Panc1 (cell line): ENCODE measurements around the gene SF3A1. TPM values are rescaled to one million over a fixed set of nuclear protein-coding genes. Genes with fewer than 3 reads are reported as not detected.

ENCODE experiments used
- ATAC-seq: fragments of 200-7000 bp; cut with Tn5 transposase; 2 replicates; pipeline ENCODE4 v1.9.1; 2020; ENCODE audit warnings: mild to moderate bottlenecking, moderate library complexity
- BruUV-seq: library from RNA; stranded (reverse); fragments of 400-500 nt; replicated peaks from 2 replicates; lab custom pipeline; 2021; lab: Mats Ljungman, UMichigan
- CTCF ChIA-PET: fragments of 300-600 bp; sonication (Branson Sonifier 250); formaldehyde crosslinking; loops from one replicate; lab custom pipeline; 2022; ENCODE audit warnings: antibody characterized with exemption; lab: Charles Lee
- POLR2A ChIA-PET: fragments of 300-600 bp; sonication (Branson Sonifier 250); formaldehyde crosslinking; loops from one replicate; lab custom pipeline; 2022; ENCODE audit warnings: antibody characterized with exemption; lab: Charles Lee
- DNase-seq: peaks from one replicate; pipeline ENCODE4 v3.0.0-alpha.2; 2010; ENCODE audit warnings: low read depth, low spot score
- H3K27ac ChIP-seq: 2 replicates; pipeline ENCODE4 v1.5.1; 2011; ENCODE audit warnings: mild to moderate bottlenecking, low read length, inconsistent platforms
- H3K27me3 ChIP-seq: fragments of 200-500 bp; sonication (Bioruptor generic); 2 replicates; pipeline ENCODE4 v1.6.0; 2014; ENCODE audit warnings: low read length, inconsistent platforms; ENCODE audit not compliant: control insufficient read depth, insufficient read depth
- H3K36me3 ChIP-seq: fragments of 200-500 bp; sonication (Bioruptor generic); 2 replicates; pipeline ENCODE4 v1.5.1; 2014; ENCODE audit warnings: inconsistent platforms, mild to moderate bottlenecking, low read length, moderate library complexity; ENCODE audit not compliant: control insufficient read depth, insufficient read depth
- H3K4me1 ChIP-seq: 2 replicates; pipeline ENCODE4 v1.5.1; 2011; ENCODE audit warnings: inconsistent platforms, mild to moderate bottlenecking, low read length, moderate library complexity; ENCODE audit not compliant: control insufficient read depth, insufficient read depth
- H3K4me3 ChIP-seq, 2 experiments: 2 replicates each; pipeline ENCODE4 v1.5.1; 2011 to 2012; ENCODE audit warnings: low read depth in 2 of 2, low read length in 2 of 2, mild to moderate bottlenecking in 2 of 2, inconsistent platforms in 1 of 2, moderate library complexity in 1 of 2
- H3K9me3 ChIP-seq: fragments of 200-500 bp; sonication (Bioruptor generic); 2 replicates; pipeline ENCODE4 v1.5.1; 2014; ENCODE audit warnings: low read depth, mild to moderate bottlenecking, inconsistent platforms, low read length, moderate library complexity; ENCODE audit not compliant: control insufficient read depth, insufficient read depth
- POLR2AphosphoS5 ChIP-seq: IDR thresholded peaks from 2 replicates; pipeline ENCODE4 v1.6.1; 2012; ENCODE audit warnings: mild to moderate bottlenecking, low read depth, low read length, moderate library complexity
- REST ChIP-seq, 2 experiments: IDR thresholded peaks; 2 replicates each; pipeline ENCODE4 v1.6.1; 2011 to 2012; ENCODE audit warnings: low read depth in 2 of 2, control low read depth in 1 of 2, low read length in 1 of 2, mild to moderate bottlenecking in 1 of 2, moderate library complexity in 1 of 2; ENCODE audit not compliant: insufficient read depth in 1 of 2
- SIN3A ChIP-seq: IDR thresholded peaks from 2 replicates; pipeline ENCODE4 v1.6.1; 2012; ENCODE audit warnings: low read depth, mild to moderate bottlenecking, low read length, moderate library complexity, borderline replicate concordance; ENCODE audit not compliant: insufficient read depth
- TCF7L2 ChIP-seq: IDR thresholded peaks from 2 replicates; pipeline ENCODE4 v1.6.1; 2011; ENCODE audit warnings: mild to moderate bottlenecking, low read depth, low read length, inconsistent platforms
- in situ Hi-C: cut with HindIII; loops from 2 replicates; pipeline ENCODE4 v1.10.0; 2016; ENCODE audit warnings: low sequenced_read_pairs, low pct_unique_long_range_greater_than_20kb
- intact Hi-C: fragments of 100-400 bp; cut with micrococcal nuclease; formaldehyde crosslinking; loops from one replicate; pipeline ENCODE4 v1.10.0; 2022; ENCODE audit not compliant: unreplicated experiment
- total RNA-seq: library from RNA; stranded (reverse); gene quantifications from one replicate; pipeline ENCODE4 v1.2.1, GENCODE V29; 2021; ENCODE audit not compliant: unreplicated experiment
- TF ChIP-seq, protein P1 (sequence below): fragments of 450-650 bp; IDR thresholded peaks from 2 replicates; pipeline ENCODE4 v1.5.1; 2017; ENCODE audit warnings: mild to moderate bottlenecking

SF3A1 gene
- total RNA-seq, 1 experiment from 2014 or later: 176 TPM

DNA sequence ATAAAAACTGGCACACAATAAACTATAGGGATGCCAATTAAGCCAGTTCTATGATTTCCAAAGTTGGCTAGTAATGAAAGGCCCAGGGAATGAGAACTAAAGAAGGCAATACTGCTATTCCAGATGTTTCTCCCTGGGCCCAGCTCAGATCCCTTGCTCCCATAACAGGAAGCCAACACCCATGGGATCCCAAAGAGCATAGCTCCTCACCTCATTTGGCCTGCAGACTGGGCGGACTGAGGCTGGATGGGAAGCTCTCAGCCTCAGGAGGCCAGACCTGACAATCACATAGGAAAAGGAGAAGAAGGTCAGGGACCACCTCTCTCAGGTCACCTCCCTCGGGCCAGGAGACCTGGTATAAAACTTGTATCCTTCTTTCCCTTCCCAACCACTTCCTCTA lies 35.2 kb downstream of the SF3A1 start:
- in situ Hi-C loops: no loop called here
- no peak for DNase-seq
- intact Hi-C loops: no loop called here
- Histone ChIP-seq H3K4me1 (peaks cover 13% of the 10 kb centered on the region), H3K27ac (no peak overlapping the region), H3K9me3 (no peaks in the 10 kb centered on the region), H3K36me3 (no peaks in the 10 kb centered on the region; the same call in 1 of the 2 replicates), H3K4me3 (no peak overlapping the region), H3K27me3 (no peaks in the 10 kb centered on the region)
- CTCF ChIA-PET: no interaction called here
- TF ChIP-seq TCF7L2 (no peak), REST (IDR thresholded peaks at IDR 0.05; ENCODE audit: insufficient read depth in 1 of 2, low read depth in 2 of 2, low read length in 1 of 2) (no peak), POLR2AphosphoS5 (no peak), SIN3A (no peak)
- TF ChIP-seq, protein P1, sequence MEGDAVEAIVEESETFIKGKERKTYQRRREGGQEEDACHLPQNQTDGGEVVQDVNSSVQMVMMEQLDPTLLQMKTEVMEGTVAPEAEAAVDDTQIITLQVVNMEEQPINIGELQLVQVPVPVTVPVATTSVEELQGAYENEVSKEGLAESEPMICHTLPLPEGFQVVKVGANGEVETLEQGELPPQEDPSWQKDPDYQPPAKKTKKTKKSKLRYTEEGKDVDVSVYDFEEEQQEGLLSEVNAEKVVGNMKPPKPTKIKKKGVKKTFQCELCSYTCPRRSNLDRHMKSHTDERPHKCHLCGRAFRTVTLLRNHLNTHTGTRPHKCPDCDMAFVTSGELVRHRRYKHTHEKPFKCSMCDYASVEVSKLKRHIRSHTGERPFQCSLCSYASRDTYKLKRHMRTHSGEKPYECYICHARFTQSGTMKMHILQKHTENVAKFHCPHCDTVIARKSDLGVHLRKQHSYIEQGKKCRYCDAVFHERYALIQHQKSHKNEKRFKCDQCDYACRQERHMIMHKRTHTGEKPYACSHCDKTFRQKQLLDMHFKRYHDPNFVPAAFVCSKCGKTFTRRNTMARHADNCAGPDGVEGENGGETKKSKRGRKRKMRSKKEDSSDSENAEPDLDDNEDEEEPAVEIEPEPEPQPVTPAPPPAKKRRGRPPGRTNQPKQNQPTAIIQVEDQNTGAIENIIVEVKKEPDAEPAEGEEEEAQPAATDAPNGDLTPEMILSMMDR: no peak
- no TSS peak for BruUV-seq
- no peak for ATAC-seq
- POLR2A ChIA-PET: interaction anchor here (0.6 kb wide), 1 partner anchor 69 kb away, joined by 3 read pairs; no protein-coding TSS in a partner anchor

- POLR2A ChIA-PET: no interaction called here
- in situ Hi-C loops: no loop called here
These were observed 36.6 kb downstream of the SF3A1 start for GRCh38 chr22:30320021-30320556.

DNA sequence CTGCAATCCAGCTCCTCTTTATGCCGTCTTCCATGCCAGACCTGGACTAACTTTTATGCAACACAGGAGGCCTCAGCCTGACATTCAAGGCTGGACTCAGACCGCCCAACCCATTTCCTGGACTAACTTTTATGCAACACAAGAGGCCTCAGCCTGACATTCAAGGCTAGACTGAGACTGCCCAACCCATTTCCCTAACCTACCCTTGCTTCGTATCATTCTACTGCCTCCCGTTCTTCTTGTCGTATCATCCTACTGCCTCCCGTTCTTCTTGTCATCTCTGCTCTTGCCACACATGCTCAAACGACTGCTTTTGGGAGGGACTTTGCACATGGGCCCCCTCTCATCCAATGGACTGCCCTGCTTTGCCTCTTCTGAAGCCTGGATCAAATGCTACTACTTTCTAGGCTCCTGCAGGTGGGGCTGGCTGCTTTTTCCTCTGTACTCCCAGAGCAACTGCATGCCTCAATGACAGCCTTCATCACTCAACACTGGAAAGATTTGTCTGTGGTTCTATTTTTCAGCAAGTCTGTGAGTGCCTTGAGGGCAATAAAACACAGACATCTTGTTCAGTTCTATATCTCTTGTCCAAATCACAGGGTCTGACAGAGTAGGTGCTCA lies 37.8 kb downstream of the SF3A1 start:
- intact Hi-C loops (no loop called here), in situ Hi-C loops (no loop called here)
- no peak for TF ChIP-seq POLR2AphosphoS5
- TF ChIP-seq SIN3A: no peak
- no peak for TF ChIP-seq REST (IDR thresholded peaks at IDR 0.05; ENCODE audit: insufficient read depth in 1 of 2, low read depth in 2 of 2, low read length in 1 of 2)
- no peak for TF ChIP-seq TCF7L2
- TF ChIP-seq, protein P1: no peak
- Histone ChIP-seq H3K4me3 (no peak overlapping the region), H3K27ac (no peak overlapping the region), H3K4me1 (peaks cover 13% of the 10 kb centered on the region), H3K9me3 (no peaks in the 10 kb centered on the region), H3K27me3 (no peaks in the 10 kb centered on the region), H3K36me3 (no peaks in the 10 kb centered on the region)
- no peak for ATAC-seq
- ChIA-PET CTCF (no interaction called here), POLR2A (no interaction called here)
- BruUV-seq: no TSS peak
- no peak for DNase-seq

More at GRCh38 chr22:30320021-30320556, 36.6 kb downstream of the SF3A1 start:
- Histone ChIP-seq H3K27me3 (no peaks in the 10 kb centered on the region), H3K4me3 (no peak overlapping the region), H3K27ac (no peak overlapping the region), H3K36me3 (no peaks in the 10 kb centered on the region), H3K9me3 (no peaks in the 10 kb centered on the region), H3K4me1 (peaks cover 12% of the 10 kb centered on the region)
- CTCF ChIA-PET: no interaction called here
- ATAC-seq (no peak), DNase-seq (no peak)
- no TSS peak for BruUV-seq
- no peak for TF ChIP-seq POLR2AphosphoS5
- intact Hi-C loops: no loop called here
